Glomerular visceral epithelial cell (primary cell): ENCODE results near the gene LNX2.
"Not testable (repeated sequence)": the region's sequence is repeated elsewhere in the genome, so short reads cannot be mapped to it uniquely, and the experiment has no call there.

Source experiments
- DNase-seq: peaks from one replicate; pipeline ENCODE4 v3.0.0-alpha.2; 2016; ENCODE audit errors: extremely low spot score

LNX2 gene

DNA sequence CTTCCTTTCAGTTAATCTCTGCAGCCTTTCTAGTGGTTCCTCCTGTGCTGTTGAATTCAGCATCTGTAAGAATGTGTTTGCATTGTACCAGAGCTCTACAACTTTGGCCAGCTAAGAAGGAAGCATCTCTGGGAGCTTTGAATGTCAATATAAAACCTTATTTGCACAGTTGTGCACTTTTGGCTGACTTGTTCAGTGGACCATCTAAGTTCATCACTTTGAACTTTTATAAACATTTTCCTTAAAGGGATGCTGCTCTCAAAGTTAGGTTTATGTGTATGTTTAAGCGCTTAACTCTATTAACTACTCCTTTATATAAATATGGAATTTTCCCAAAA lies 16.9 kb upstream of the LNX2 start:
- no peak for DNase-seq

DNA sequence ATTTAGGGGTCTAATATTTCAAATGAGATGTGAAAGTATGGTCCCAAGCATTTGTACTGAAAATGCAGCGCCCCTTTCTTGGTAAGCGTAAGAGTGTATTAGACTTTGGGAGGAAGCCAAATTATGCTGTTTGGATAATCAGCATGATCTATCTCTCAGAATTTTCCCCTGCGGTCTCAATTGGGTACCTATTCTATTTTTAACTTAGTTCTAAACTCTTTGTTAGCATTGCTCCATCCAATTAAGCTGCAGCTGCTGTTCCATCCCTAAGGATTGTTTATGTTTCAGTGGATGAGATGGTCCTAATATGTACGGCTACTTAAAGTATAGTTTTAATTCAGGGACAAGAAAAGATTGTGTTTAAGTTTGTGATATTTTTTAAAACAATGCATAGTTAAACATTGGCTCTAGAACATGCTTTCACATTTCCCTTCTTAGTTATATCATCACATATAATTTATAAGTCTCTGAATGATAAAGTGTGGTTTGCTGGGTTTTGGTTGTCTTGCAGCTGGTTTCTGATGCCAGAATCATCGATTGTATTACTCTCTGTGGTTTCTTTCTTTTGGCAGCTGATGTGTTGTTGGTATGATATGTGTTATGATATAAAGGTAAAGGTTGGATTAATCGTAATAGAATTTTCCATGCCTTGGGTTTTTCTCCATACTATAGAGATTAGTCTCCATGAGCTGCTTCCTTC lies 16.4 kb upstream of the LNX2 start:
- no peak for DNase-seq

DNA sequence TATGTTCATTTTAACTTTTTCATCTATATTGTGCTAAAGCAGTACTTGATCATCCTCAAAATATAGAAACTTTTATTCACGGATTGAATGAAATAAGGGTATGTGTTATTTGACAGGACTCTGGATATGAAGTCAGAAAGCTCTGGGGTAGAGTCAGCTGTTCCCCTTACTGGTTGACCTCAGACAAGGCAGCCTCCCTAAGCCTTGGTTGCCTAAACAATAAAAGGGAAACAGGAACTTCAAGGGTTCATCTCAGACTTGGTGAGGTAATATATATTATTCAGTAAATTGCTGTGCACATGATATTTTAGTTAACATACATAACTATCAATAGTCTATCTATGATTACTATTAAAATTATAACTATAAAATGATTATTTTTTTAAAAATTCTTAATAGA lies 14.9 kb upstream of the LNX2 start:
- no peak for DNase-seq

DNA sequence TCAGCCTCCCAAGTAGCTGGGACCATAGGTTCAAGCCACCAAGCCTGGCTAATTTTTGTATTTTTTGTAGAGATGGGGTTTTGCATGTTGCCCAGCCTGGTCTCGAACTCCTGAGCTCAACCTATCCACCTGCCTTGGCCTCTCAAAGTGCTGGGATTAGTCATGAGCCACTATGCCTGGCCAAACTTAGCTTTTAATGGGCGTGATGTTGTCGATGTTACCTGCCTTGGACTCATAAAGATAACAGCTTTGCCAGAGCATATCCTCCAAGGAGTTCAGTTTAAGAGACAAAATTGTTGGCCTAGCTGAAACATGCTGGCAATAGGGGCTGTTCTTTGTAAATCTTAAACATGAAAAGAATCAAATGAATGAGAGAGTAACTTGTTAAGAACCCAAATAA lies 14.5 kb upstream of the LNX2 start:
- no peak for DNase-seq

DNA sequence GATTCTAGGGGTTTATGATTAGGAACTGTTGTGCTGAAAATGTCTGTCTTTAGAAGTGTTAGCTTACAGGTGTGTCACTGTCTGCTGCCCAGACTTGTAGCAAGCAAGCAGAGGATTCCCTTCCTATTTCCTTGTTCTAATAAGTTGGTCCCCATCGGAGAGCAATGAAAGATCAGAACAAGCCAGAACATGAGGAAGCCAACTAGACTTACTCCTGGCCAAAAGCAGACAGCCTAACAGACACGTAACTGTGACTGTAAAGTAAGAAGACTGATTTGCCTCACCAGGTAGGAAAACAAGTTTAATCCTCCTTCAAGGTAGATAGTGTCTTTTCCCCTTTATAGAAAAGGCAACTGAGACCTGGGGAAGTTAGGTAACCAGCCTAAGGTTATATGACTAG lies 13.9 kb upstream of the LNX2 start:
- no peak for DNase-seq

DNA sequence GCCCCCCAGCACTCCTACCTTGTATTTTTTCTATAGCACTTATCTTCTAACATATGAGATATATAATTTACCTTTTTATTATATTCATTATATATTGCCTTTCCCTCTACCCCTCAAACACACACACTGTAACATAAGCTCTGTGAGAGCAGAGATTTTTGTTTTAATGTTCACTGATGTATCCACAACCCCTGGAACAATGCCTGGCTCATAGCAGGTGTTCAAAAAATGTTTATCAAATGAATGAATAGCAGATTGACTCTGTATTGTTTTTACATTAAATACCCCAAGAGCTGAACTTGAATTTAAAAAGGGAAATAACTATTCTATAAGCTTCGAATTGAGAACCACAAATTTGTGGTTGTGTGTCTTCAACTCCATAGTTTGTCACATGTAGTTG lies 12.3 kb upstream of the LNX2 start:
- DNase-seq = no peak

DNA sequence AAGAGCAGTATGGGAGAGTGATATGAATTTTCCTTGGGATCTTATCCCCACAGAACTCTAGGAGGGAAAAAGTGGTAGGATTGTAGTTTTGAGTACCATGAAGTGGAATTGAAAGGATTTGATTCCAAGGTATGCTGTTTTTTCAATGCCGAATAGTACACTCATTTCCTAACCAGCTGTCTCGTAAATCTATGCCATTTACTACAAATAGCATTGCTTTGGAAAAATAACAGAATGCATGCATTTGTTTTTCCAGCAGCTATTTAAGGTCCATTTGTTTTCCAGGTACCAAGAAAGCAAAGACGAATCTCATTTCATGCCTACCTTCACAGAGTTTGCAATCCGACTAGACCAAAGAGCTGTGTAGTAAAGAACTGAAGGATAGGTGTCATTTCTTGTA lies 11.9 kb upstream of the LNX2 start:
- DNase-seq = no peak

DNA sequence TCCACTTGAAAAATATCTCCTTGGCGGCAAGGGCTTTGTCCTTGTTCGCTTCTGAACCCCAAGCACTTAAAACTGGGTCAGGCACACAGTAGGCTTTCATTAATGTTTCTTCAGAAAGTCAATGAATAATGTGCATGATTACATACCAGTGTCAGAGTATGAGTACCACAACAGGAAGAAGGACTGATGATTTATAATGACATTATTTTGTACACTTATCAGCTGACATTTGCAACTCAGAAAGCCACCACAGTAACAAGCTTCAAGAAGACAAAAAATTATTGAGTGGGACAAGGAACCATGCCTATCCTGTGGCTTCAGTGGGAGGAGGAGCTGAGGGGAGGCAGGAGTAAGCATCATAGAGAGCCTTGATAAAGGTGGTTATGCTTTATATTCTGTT lies 11.3 kb upstream of the LNX2 start:
- DNase-seq = no peak

DNA sequence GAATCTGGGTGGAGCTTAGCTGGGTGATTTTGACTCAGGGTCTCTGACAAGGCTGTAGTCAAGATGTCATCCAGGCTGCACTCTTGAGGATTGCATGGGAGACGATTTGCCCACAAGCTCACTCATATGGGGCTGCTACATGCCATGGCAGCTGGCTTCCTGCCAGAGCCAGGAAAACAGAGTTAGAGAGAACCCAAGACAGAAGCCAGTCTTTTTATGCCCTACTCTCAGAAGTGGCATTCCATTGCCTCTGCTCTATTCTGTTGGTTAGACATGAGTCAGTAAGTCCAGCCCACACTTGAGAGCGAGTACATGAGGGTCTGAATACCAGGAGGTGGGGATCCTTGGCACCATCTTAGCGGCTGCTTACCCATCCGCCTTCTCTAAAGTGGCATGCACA lies 10.8 kb upstream of the LNX2 start:
- DNase-seq = peak; percentile 36

DNA sequence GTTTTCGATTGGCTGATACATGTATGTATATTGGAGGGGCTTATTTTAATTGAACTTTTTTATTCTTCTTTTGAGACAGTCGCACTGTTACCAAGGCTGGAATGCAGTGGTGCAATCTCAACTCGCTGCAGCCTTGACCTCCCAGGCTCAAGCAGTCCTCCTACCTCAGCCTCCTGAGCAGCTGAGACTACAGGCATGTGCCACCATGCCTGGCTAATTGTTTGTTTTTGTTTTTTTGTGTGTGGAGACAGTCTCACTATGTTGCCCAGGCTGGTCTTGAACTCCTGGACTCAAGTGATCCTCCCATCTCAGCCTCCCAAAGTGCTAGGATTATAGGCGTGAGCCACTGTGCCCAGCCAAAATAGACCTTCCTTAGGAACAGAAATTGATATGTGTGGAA lies 8.4 kb upstream of the LNX2 start:
- not testable (repeated sequence) for DNase-seq

DNA sequence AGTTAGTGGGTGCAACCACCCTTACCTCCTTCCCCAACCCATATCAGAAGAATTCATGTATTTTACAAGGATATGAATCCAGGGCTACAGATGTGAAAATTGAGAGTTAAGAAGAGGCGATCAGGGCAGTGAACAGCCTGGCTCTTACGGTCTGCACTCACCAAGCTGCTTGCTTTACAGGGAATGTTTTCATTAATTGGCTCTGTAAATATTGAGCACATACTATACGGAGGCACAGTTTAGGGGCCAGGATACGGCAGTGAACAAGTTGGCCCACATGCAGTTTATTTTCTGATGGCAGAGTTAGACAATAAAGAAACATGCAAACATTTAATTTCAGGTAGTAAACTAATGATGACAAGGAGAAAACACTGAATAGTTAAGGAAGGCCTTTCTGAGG lies 7.8 kb upstream of the LNX2 start:
- no peak for DNase-seq

DNA sequence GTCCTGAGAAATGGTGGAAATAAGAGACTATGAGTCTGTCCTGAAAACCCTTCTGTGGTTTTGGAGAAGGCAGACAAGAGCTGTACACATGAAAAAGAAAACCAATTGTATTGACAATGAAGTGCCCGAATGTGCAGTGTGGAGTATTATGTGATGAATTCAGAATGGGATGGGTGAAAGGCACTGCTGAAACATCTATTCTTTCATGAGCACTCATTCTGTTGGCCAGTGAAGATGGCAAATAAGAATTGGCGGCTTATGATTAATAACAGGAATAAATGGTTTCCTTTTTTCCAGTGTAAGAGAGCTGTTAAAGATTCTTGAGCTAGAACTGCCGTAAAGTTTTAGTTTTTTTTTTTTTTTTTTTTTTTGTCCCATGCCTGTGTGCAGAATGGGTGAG lies 7.1 kb upstream of the LNX2 start:
- DNase-seq = no peak

DNA sequence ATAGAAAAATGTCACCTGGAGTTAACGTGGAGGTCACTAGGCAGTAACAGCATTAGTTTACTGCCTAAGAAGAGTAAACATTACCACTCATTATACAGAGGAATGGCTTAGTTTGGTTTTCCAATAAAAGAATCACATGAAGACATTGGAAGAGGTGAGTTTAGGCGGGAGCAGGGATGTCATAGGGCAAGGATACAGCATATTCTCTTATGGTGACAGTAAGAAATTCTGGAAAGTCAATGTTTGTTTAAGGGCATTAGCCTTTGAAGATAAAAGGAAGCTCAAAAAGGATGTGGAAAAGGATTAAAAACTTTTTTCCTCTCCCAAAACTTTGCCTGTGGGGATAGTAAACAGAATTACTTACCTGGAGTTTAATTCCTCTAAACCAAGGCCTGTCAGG lies 5.5 kb upstream of the LNX2 start:
- DNase-seq = no peak

DNA sequence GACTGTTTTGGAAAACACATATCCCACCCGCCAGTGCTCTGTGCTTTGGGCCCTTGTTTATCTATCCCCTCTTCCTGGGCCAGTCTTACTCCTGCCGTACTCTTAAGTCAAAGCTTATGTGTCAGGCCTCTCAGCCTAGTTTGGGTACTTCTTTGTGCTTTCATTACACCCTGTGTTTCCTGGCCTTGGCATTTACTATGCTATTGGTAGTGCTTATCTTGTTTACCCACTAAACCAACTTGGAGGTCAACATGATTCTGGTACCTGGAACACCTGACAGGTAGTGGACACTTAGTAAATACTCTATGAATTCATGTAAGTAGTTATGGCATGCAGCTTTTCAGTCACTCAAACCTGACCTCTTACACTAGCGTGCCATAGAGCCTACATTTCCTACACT lies 3.7 kb upstream of the LNX2 start:
- DNase-seq = no peak

DNA sequence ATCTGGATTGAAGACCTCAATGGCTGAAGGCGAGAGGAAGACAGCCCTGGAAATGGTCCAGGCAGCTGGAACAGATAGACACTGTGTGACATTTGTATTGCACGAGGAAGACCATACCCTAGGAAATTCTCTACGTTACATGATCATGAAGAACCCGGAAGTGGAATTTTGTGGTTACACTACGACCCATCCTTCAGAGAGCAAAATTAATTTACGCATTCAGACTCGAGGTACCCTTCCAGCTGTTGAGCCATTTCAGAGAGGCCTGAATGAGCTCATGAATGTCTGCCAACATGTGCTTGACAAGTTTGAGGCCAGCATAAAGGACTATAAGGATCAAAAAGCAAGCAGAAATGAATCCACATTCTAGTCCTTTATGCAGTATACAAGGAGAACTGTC lies 2.6 kb upstream of the LNX2 start:
- DNase-seq = no peak

DNA sequence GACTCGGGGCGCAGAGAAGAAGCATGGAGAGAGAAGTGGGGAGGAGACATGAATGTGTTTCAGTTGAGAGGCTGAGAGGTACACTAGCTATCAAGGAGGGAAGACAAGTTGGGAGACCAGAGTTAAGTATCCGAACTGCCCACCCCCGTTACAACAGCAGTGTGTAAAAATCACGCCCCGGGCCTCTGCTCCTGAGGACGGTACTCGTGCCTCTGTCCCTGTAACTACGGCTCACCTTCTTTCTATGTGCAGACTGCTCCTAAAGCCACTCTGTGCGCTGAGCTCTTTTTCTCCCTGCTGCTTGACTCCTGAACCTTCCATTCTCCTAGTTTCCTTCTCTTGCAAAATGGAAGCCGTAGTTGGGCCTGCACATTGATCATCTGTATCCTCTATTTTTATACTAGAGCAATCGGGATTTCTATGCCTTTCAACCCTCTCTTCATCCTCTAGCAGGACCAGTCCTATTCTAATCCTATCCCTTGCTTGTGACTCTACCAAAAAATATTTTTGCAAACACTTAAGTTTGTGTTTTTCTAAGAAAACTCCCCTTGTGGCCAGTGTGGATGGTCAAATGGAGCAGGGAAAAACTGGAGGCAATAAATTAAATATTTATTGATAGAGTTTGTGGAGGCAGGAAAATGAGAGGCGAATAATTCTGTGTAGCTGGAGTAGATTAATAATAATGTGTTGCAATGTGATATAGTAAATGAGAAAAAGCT lies 1.9 kb upstream of the LNX2 start:
- peak; percentile 30 for DNase-seq

DNA sequence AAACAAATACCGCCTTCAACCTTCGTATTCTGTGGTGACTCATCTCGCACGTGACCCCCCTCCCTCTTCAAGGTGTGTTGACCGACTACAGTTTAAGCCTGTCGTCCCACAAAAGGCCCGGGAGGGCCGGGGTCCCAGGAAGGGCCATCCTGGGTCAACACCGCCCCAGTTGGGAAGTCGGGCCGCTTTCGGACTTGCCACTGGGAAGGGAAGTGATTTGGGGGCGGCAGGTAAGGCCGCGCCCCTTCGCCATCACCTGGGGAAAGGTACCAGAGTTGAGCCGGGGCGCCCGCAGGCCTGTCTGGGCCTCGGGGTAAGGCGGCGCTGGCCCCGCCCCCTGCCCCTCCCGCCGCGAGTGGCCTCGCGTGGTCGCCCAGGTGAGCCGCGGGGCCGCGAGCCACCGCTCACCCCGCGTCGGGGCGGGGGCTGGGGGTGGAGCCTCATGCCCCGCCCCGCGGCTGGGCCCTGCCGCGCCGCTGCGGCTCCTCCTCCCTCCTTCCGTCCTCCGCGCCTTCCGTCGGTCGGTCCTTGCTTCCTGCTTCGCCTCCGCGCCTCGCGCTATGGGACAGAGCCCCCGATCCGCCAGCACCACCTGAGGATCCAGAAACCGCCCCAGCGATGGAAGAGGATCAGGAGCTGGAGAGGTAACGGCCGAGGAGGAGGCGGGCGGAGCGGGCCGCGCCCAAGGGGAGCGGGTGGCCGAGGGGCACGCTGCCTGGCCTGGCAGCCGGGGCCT lies 1.2 kb upstream of the LNX2 start, which contains the start of gene POLR1D:
POLR1D (plus strand) TSS at position 527 of the 736 bp plus-strand sequence; CDS start at position 619, 92 bp downstream.
- peak; percentile 86 for DNase-seq

DNA sequence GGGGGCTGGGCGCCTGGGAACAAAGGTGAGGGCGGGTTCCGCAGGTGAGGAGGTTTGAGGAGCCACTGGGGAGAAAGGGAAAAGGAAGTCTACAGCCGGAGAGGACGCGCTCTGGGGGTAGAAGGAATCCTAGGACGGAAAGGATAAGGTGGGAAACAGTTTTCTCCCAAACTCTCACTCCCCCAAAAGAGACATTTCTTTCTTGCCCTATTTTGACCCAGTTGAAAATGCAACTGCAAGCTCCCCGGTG lies 712 bp upstream of the LNX2 start:
- no peak for DNase-seq

DNA sequence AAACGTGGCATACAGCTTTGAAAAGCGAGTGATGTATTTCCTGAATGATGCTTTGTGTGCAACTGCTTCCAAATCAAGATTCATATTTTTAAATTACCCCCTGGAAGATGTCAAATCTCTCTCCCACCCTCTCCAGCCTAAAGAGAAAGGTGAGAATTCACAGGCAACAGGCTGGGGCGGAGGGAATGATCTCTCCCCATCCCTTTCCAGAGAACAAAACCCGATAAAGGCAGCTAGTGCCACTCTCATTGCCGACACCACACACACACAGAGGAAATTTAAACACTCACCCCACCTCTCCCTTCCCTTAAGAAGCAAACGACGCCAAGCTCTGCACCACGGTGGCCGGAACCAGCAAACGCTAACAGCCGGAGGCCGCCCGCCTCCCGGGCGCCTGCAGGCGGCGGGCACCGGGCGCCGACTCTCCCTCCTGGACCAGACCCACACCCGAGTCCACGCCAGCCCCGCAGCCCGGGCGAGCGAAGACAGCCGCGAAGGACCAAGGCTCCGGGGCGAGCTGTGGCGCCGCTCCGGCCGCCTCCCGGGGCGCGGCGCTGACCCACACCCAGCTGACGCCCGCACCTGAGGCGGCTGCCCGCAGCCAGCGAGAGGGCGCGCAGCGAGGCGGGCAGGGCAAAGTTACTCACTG lies 477 bp downstream of the LNX2 start:
- peak; percentile 42 for DNase-seq

DNA sequence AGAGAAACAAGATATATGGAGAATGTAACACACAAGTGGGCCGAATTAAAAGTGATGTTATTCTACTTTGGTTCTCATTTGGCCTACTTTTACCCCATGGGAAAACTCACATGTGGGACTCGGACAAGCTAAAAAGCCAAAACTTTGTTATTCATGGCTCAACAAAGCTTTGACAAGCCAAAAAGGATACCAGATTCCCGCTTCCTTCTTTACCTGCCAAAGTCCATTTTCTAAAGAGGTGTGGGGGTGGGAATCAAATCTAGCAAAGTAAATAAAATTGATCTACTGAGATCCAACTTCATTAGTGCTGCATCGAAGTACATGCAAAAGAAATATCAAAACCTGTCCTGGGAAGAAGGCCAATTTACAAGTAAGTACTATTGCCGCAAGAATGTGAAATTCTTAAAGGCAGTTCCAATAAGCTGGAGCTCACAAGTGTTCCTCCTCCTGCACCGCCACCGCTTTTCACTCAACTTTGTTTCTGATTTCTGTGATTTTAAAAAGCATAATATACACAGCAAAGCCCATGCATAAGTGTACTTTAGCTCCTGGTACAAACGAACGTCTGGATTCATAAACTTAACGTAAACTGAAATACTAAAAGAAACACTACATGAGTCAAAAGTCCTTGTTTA lies 1.1 kb downstream of the LNX2 start:
- no peak for DNase-seq

DNA sequence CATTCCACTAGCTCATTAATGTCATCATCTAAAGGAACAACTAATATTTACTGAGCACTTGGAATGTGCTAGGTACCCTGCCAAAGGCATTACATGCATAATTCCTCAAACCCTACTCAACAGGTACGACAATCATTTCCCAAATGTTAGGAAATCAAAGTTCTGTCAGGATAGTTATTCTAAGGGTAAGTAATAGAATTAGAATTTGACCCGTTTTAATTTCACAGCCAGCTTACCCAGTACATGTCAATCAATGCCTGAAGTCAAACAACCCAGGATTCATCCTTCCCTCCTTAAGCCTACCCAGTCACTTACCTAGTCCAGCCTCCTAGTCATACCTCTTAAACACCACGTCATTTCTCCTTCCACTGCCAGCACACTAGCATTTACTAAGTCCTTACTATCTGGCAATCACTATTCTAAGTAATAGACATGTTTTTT lies 2.4 kb downstream of the LNX2 start:
- DNase-seq = no peak

DNA sequence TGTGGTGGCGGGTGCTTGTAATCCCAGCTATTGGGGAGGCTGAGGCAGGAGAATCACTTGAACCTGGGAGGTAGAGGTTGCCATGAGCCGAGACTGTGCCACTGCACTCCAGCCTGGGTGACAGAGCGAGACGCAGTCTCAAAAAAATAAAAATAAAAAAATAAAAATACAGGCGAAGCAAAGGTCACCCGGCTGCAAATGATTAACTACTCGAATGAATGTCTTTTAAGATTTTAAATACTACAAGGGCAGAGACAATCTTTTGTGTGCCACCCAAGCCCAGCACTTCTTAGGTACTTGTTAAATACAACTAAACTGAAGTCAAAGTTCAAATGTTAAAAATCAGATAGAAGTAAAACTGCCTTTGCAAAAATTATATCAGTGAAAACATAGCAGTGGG lies 6.7 kb downstream of the LNX2 start:
- no peak for DNase-seq
